Measurements from ENCODE around the gene AVPR2. TPM values are rescaled to one million over a fixed set of nuclear protein-coding genes. Genes with fewer than 3 reads are reported as not detected.

AVPR2 gene
- total and polyA plus RNA-seq, 2 donors (not counting 1 experiment from before 2014, with no cell fraction given): 0.12 TPM; not detected in 1

GRCh38 chrX:153881281-153881680 lies 23.2 kb upstream of the AVPR2 start:
- Histone ChIP-seq H3K27ac (ENCODE audit: low read length in 2 of 2) (no peak overlapping the region), H3K9ac (ENCODE audit: low read length) (no peak overlapping the region), H3K4me2 (replicated peaks; ENCODE audit: low read depth, low read length, poor library complexity, severe bottlenecking) (no peak overlapping the region), H3K4me3 (ENCODE audit: control extremely low read depth in 1 of 5, extremely low read depth in 1 of 5, insufficient read depth in 1 of 5, low read depth in 2 of 5, low read length in 4 of 5) (no peak overlapping the region), H3K27me3 (replicated peaks in 1 of 4; ENCODE audit: control extremely low read depth in 1 of 4, control insufficient read depth in 3 of 4, insufficient read depth in 4 of 4, low read length in 3 of 4) (peaks cover 0 to 56% (median 15%) of the 10 kb centered on the region in 4 experiments), H3K4me1 (ENCODE audit: control insufficient read depth in 2 of 2, insufficient read depth in 2 of 2, low read length in 2 of 2) (peaks cover 20 to 21% of the 10 kb centered on the region in 2 donors), H4K20me1 (ENCODE audit: control insufficient read depth, insufficient read depth, low read length, poor library complexity, severe bottlenecking) (no peaks in the 10 kb centered on the region), H3K9me3 (ENCODE audit: control extremely low read depth in 1 of 3, control insufficient read depth in 2 of 3, insufficient read depth in 1 of 3, low read length in 2 of 3) (peaks cover 0 to 3% (median 0%) of the 10 kb centered on the region in 3 donors), H2AFZ (ENCODE audit: insufficient read depth, low read depth, low read length, poor library complexity, severe bottlenecking) (no peak overlapping the region), H3K36me3 (replicated peaks in 1 of 2; ENCODE audit: control extremely low read depth in 1 of 2, control insufficient read depth in 1 of 2, extremely low read depth in 1 of 2, insufficient read depth in 2 of 2, low read length in 1 of 2) (no peaks in the 10 kb centered on the region), H3K79me2 (ENCODE audit: control insufficient read depth, insufficient read depth, low read length) (no peaks in the 10 kb centered on the region)
- DNase-seq (no peak), ATAC-seq (ENCODE audit: low read depth) (no peak)
- ChIA-PET POLR2A (no interaction called here), CTCF (no interaction called here)
- TF ChIP-seq CTCF (IDR thresholded peaks at IDR 0.05) (no peak), EZH2 (IDR thresholded peaks at IDR 0.05; ENCODE audit: borderline replicate concordance, insufficient read depth, low read depth, low read length, poor library complexity, severe bottlenecking) (no peak)
- H3K27me3 Mint-ChIP-seq: peaks cover 20% of the 10 kb centered on the region
- WGBS (ENCODE audit: insufficient coverage): 60% methylated on average over 1 of the region's 7 CpGs
- no peak overlapping the region for H3K4me3 Mint-ChIP-seq
- no peak overlapping the region for H3K27ac Mint-ChIP-seq
- intact Hi-C loops (cut with micrococcal nuclease): no loop called here
- H3K9me3 Mint-ChIP-seq (ENCODE audit: insufficient read depth): no peaks in the 10 kb centered on the region
- H3K4me1 Mint-ChIP-seq: peaks cover 17% of the 10 kb centered on the region

- peaks cover 0 to 3% (median 0%) of the 10 kb centered on the region in 3 donors for H3K9me3 ChIP-seq (ENCODE audit: control extremely low read depth in 1 of 3, control insufficient read depth in 2 of 3, insufficient read depth in 1 of 3, low read length in 2 of 3)
- intact Hi-C loops (cut with micrococcal nuclease): no loop called here
- no peaks in the 10 kb centered on the region for H3K9me3 Mint-ChIP-seq (ENCODE audit: insufficient read depth)
- ChIA-PET POLR2A (no interaction called here), CTCF (no interaction called here)
- H3K27ac ChIP-seq (ENCODE audit: low read length in 2 of 2): no peak overlapping the region
- TF ChIP-seq CTCF (IDR thresholded peaks at IDR 0.05): no peak
- no peak for TF ChIP-seq EZH2 (IDR thresholded peaks at IDR 0.05; ENCODE audit: borderline replicate concordance, insufficient read depth, low read depth, low read length, poor library complexity, severe bottlenecking)
- DNase-seq (no peak), ATAC-seq (ENCODE audit: low read depth) (no peak)
- H3K4me1 ChIP-seq (ENCODE audit: control insufficient read depth in 2 of 2, insufficient read depth in 2 of 2, low read length in 2 of 2): peaks cover 28 to 29% of the 10 kb centered on the region in 2 donors
- H3K27me3 Mint-ChIP-seq: peaks cover 17% of the 10 kb centered on the region
- H3K9ac ChIP-seq (ENCODE audit: low read length): no peak overlapping the region
- no peak overlapping the region for H3K27ac Mint-ChIP-seq
- H3K4me3 ChIP-seq (ENCODE audit: control extremely low read depth in 1 of 5, extremely low read depth in 1 of 5, insufficient read depth in 1 of 5, low read depth in 2 of 5, low read length in 4 of 5): no peak overlapping the region
- H2AFZ ChIP-seq (ENCODE audit: insufficient read depth, low read depth, low read length, poor library complexity, severe bottlenecking): no peak overlapping the region
- H3K27me3 ChIP-seq (replicated peaks in 1 of 4; ENCODE audit: control extremely low read depth in 1 of 4, control insufficient read depth in 3 of 4, insufficient read depth in 4 of 4, low read length in 3 of 4): peaks cover 0 to 55% (median 14%) of the 10 kb centered on the region in 4 experiments
- no peaks in the 10 kb centered on the region for H3K36me3 ChIP-seq (replicated peaks in 1 of 2; ENCODE audit: control extremely low read depth in 1 of 2, control insufficient read depth in 1 of 2, extremely low read depth in 1 of 2, insufficient read depth in 2 of 2, low read length in 1 of 2)
- H4K20me1 ChIP-seq (ENCODE audit: control insufficient read depth, insufficient read depth, low read length, poor library complexity, severe bottlenecking): no peaks in the 10 kb centered on the region
- WGBS (ENCODE audit: insufficient coverage): 53% methylated on average over 4 of the region's 8 CpGs
- no peak overlapping the region for H3K4me3 Mint-ChIP-seq
- H3K4me2 ChIP-seq (replicated peaks; ENCODE audit: low read depth, low read length, poor library complexity, severe bottlenecking): no peak overlapping the region
- peaks cover 16% of the 10 kb centered on the region for H3K4me1 Mint-ChIP-seq
- H3K79me2 ChIP-seq (ENCODE audit: control insufficient read depth, insufficient read depth, low read length): no peaks in the 10 kb centered on the region
These were observed 22.4 kb upstream of the AVPR2 start for GRCh38 chrX:153882086-153882498.
